Measurements from ENCODE around the gene NT5C3B.
"Not testable (repeated sequence)": the region's sequence is repeated elsewhere in the genome, so short reads cannot be mapped to it uniquely, and the experiment has no call there.

NT5C3B gene

DNA sequence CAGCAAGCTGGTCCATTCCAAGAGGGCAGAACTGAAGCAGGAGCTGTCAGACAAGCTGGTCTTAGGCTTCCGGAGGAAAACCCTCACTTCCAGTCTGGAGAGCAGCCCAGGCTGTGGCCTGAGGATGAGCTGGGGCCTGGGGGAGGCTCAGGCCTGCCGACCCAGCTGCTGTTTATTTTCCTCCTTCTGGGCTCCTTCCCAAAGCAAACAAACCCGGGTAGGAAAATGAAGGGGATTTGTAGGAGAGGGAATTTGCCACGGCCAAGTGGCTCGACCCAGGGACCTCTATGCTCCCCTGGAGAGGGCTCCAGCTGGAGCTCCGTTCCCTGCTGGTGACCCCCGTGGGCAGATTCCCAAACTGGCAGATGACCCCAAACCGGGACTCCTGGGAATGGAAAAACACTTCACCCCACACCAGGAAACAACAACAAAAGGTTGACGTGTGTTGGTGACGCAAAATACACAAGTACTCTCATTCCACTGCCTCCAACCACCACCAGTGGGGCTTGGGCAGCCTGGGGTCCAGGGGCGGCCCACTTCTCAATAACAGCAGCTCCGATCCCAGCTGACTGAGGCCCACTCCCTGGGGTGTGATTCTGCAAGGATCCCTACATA, 58.4 kb downstream of the NT5C3B start:
- peak overlapping the region; percentile 76 for H2BK15ac ChIP-seq (ENCODE audit: low read depth, poor library complexity, severe bottlenecking)
- no peak overlapping the region for H3K14ac ChIP-seq (ENCODE audit: low read length in 2 of 2)
- H2BK12ac ChIP-seq (ENCODE audit: low read length in 2 of 2), result peak overlapping the region in 1 of 2 experiments; percentile 89
- 34% methylated on average over 11 of the region's 12 CpGs for WGBS
- H2AK5ac ChIP-seq (ENCODE audit: low read length, severe bottlenecking), result peak overlapping the region; percentile 97
- H4K8ac ChIP-seq (ENCODE audit: low read length), result peak overlapping the region; percentile 0
- peaks cover 2% of the 10 kb centered on the region for H3K79me1 ChIP-seq (replicated peaks; ENCODE audit: low read length, poor library complexity, severe bottlenecking)
- peak overlapping the region in 1 of 2 experiments; percentile 98 for H3K4ac ChIP-seq (ENCODE audit: low read depth in 1 of 2, low read length in 2 of 2)
- no peak overlapping the region for H2AFZ ChIP-seq (ENCODE audit: low read depth, low read length)
- H3K18ac ChIP-seq (ENCODE audit: low read depth in 1 of 2, low read length in 2 of 2), result peak overlapping the region in 1 of 2 experiments; percentile 94
- no peak overlapping the region for H3K4me3 ChIP-seq (ENCODE audit: insufficient read depth in 1 of 2, low read depth in 1 of 2, low read length in 2 of 2)
- DNase-seq, result peak; percentile 92
- peak overlapping the region; percentile 95 for H3K27ac ChIP-seq (ENCODE audit: low read length, poor library complexity, severe bottlenecking)
- peaks cover 0 to 57% of the 10 kb centered on the region in 2 experiments for H3K36me3 ChIP-seq (ENCODE audit: control insufficient read depth in 1 of 2, insufficient read depth in 2 of 2, low read depth in 1 of 2, low read length in 2 of 2)
- H3K9ac ChIP-seq (ENCODE audit: low read length), result peak overlapping the region; percentile 68
- peak overlapping the region; percentile 2 for H4K91ac ChIP-seq (ENCODE audit: low read length)
- H2BK120ac ChIP-seq (ENCODE audit: low read depth, low read length), result peak overlapping the region; percentile 64
- H2BK5ac ChIP-seq (ENCODE audit: low read depth, low read length, poor library complexity, severe bottlenecking), result peak overlapping the region; percentile 94
- peaks cover 0 to 7% of the 10 kb centered on the region in 2 experiments for H3K27me3 ChIP-seq (ENCODE audit: control insufficient read depth in 1 of 2, insufficient read depth in 1 of 2, low read length in 2 of 2)
- no peaks in the 10 kb centered on the region for H3K9me3 ChIP-seq (ENCODE audit: control insufficient read depth, low read length)
- H3K23ac ChIP-seq (ENCODE audit: low read length in 2 of 2), result no peak overlapping the region
- peaks cover 71% of the 10 kb centered on the region for H3K4me1 ChIP-seq (ENCODE audit: control insufficient read depth, insufficient read depth, low read depth, low read length)
- H3K4me2 ChIP-seq (ENCODE audit: low read length, poor library complexity, severe bottlenecking), result peak overlapping the region; percentile 66

DNA sequence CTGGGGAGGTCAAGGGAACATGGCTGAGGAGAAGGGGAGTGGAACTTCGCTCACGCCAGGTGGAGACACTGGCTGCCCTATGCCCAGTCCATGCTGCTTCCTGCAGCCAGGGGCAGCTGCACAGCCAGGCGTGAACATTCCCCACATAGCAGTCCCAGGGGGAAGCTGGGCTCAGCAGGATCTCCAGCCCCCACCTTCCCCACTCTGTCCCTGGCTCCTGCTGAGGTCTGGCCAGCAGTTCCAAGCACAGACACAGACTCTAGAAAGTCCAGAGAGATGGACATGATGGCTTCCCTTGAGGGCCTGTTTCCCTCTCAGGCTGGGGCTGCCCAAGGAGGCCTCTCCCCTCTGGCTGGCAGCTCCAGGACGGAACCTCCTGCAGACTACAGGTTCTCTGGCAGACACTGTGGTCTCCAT, 58.9 kb downstream of the NT5C3B start:
- peak overlapping the region; percentile 82 to 91 for H2BK12ac ChIP-seq (ENCODE audit: low read length in 2 of 2)
- H3K27ac ChIP-seq (ENCODE audit: low read length, poor library complexity, severe bottlenecking), result peak overlapping the region; percentile 95
- peak overlapping the region; percentile 94 for H2BK5ac ChIP-seq (ENCODE audit: low read depth, low read length, poor library complexity, severe bottlenecking)
- no peak for DNase-seq
- 60% methylated on average over 4 of the region's 4 CpGs for WGBS
- H4K91ac ChIP-seq (ENCODE audit: low read length), result peak overlapping the region; percentile 2
- H3K14ac ChIP-seq (ENCODE audit: low read length in 2 of 2), result peak overlapping the region in 1 of 2 experiments; percentile 37
- H4K8ac ChIP-seq (ENCODE audit: low read length), result peak overlapping the region; percentile 0
- H3K36me3 ChIP-seq (ENCODE audit: control insufficient read depth in 1 of 2, insufficient read depth in 2 of 2, low read depth in 1 of 2, low read length in 2 of 2), result peaks cover 0 to 57% of the 10 kb centered on the region in 2 experiments
- no peak overlapping the region for H2AFZ ChIP-seq (ENCODE audit: low read depth, low read length)
- no peaks in the 10 kb centered on the region for H3K9me3 ChIP-seq (ENCODE audit: control insufficient read depth, low read length)
- H3K4me3 ChIP-seq (ENCODE audit: insufficient read depth in 1 of 2, low read depth in 1 of 2, low read length in 2 of 2), result no peak overlapping the region
- H3K4me1 ChIP-seq (ENCODE audit: control insufficient read depth, insufficient read depth, low read depth, low read length), result peaks cover 71% of the 10 kb centered on the region
- no peak overlapping the region for H3K23ac ChIP-seq (ENCODE audit: low read length in 2 of 2)
- peak overlapping the region; percentile 65 to 80 for H3K4ac ChIP-seq (ENCODE audit: low read depth in 1 of 2, low read length in 2 of 2)
- peak overlapping the region; percentile 74 to 86 for H3K18ac ChIP-seq (ENCODE audit: low read depth in 1 of 2, low read length in 2 of 2)
- peak overlapping the region; percentile 13 for H3K4me2 ChIP-seq (ENCODE audit: low read length, poor library complexity, severe bottlenecking)
- H3K27me3 ChIP-seq (ENCODE audit: control insufficient read depth in 1 of 2, insufficient read depth in 1 of 2, low read length in 2 of 2), result peaks cover 0 to 9% of the 10 kb centered on the region in 2 experiments
- H2BK15ac ChIP-seq (ENCODE audit: low read depth, poor library complexity, severe bottlenecking), result no peak overlapping the region
- peak overlapping the region; percentile 78 for H2BK120ac ChIP-seq (ENCODE audit: low read depth, low read length)
- peak overlapping the region; percentile 68 for H3K9ac ChIP-seq (ENCODE audit: low read length)
- peak overlapping the region; percentile 71 for H2AK5ac ChIP-seq (ENCODE audit: low read length, severe bottlenecking)
- peaks cover 2% of the 10 kb centered on the region for H3K79me1 ChIP-seq (replicated peaks; ENCODE audit: low read length, poor library complexity, severe bottlenecking)

DNA sequence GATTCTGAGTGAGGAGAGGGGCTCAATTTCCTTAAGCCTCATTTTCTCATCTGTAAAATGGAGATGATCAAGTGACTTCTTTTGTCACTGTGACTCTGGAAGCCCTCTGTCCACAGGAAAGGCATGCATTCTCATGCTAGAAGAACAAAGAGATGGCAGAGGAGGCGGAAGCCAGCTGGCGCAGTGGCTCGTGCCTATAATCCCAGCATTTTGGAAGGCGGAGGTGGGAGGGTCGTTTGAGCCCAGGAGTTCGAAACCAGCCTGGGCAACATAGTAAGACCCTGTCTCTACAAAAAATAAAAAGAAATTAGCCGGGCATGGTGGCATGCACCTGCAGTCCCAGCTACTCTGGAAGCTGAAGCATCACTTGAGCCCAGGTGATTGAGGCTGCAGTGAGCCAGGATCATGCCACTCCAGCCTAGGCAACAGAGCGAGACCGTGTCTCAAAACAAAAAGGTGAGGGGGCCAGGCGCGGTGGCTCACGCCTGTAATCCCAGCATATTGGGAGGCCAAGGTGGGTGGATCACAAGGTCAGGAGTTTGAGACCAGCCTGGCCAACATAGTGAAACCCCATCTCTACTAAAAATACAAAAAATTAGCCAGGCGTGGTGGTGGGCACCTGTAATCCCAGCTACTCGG, 59.7 kb downstream of the NT5C3B start:
- peak overlapping the region in 1 of 2 experiments; percentile 80 for H2BK12ac ChIP-seq (ENCODE audit: low read length in 2 of 2)
- H3K14ac ChIP-seq (ENCODE audit: low read length in 2 of 2); H3K4me2 ChIP-seq (ENCODE audit: low read length, poor library complexity, severe bottlenecking); DNase-seq; H3K4me3 ChIP-seq (ENCODE audit: insufficient read depth in 1 of 2, low read depth in 1 of 2, low read length in 2 of 2); H2BK15ac ChIP-seq (ENCODE audit: low read depth, poor library complexity, severe bottlenecking); H4K91ac ChIP-seq (ENCODE audit: low read length); H3K9ac ChIP-seq (ENCODE audit: low read length); H2AFZ ChIP-seq (ENCODE audit: low read depth, low read length); H3K23ac ChIP-seq (ENCODE audit: low read length in 2 of 2); H3K79me1 ChIP-seq (replicated peaks; ENCODE audit: low read length, poor library complexity, severe bottlenecking); H3K9me3 ChIP-seq (ENCODE audit: control insufficient read depth, low read length); H2BK120ac ChIP-seq (ENCODE audit: low read depth, low read length): not testable (repeated sequence)
- H4K8ac ChIP-seq (ENCODE audit: low read length), result peak overlapping the region; percentile 42
- 99% methylated on average over 14 of the region's 14 CpGs for WGBS
- H3K4me1 ChIP-seq (ENCODE audit: control insufficient read depth, insufficient read depth, low read depth, low read length), result peaks cover 71% of the 10 kb centered on the region
- peak overlapping the region; percentile 95 for H3K27ac ChIP-seq (ENCODE audit: low read length, poor library complexity, severe bottlenecking)
- H3K36me3 ChIP-seq (ENCODE audit: control insufficient read depth in 1 of 2, insufficient read depth in 2 of 2, low read depth in 1 of 2, low read length in 2 of 2), result peaks cover 0 to 57% of the 10 kb centered on the region in 2 experiments
- peak overlapping the region; percentile 93 for H2BK5ac ChIP-seq (ENCODE audit: low read depth, low read length, poor library complexity, severe bottlenecking)
- H3K27me3 ChIP-seq (ENCODE audit: control insufficient read depth in 1 of 2, insufficient read depth in 1 of 2, low read length in 2 of 2), result peaks cover 0 to 13% of the 10 kb centered on the region in 2 experiments
- peak overlapping the region in 1 of 2 experiments; percentile 62 for H3K4ac ChIP-seq (ENCODE audit: low read depth in 1 of 2, low read length in 2 of 2)
- peak overlapping the region in 1 of 2 experiments; percentile 55 for H3K18ac ChIP-seq (ENCODE audit: low read depth in 1 of 2, low read length in 2 of 2)
- H2AK5ac ChIP-seq (ENCODE audit: low read length, severe bottlenecking), result peak overlapping the region; percentile 94

Data from mesenchymal stem cell (in vitro differentiated cells and primary cell).